Trophoblast cell (in vitro differentiated cells and primary cell): ENCODE data around the gene CCDC97.

Source experiments
- DNase-seq, 2 donors: peaks; one replicate each; pipeline ENCODE4 v3.0.0-alpha.2; 2016
- H2AFZ ChIP-seq: 2 replicates; pipeline ENCODE4 v1.6.1; 2013; ENCODE audit warnings: low read length, moderate library complexity, mild to moderate bottlenecking; ENCODE audit not compliant: insufficient read depth, poor library complexity
- H2AK5ac ChIP-seq: 2 replicates; pipeline ENCODE4 v1.6.1; 2013; ENCODE audit warnings: mild to moderate bottlenecking, low read length
- H2BK120ac ChIP-seq: 2 replicates; pipeline ENCODE4 v1.6.1; 2013; ENCODE audit warnings: low read length, mild to moderate bottlenecking, moderate library complexity; ENCODE audit not compliant: insufficient read depth, poor library complexity
- H2BK12ac ChIP-seq: 2 replicates; pipeline ENCODE4 v1.6.1; 2013; ENCODE audit warnings: mild to moderate bottlenecking, low read length, moderate library complexity
- H2BK5ac ChIP-seq: 2 replicates; pipeline ENCODE4 v1.6.1; 2013; ENCODE audit warnings: low read length, low read depth, moderate library complexity, mild to moderate bottlenecking; ENCODE audit not compliant: poor library complexity
- H3K14ac ChIP-seq: 2 replicates; pipeline ENCODE4 v1.6.1; 2013; ENCODE audit warnings: mild to moderate bottlenecking, low read length
- H3K18ac ChIP-seq: 2 replicates; pipeline ENCODE4 v1.6.1; 2013; ENCODE audit warnings: mild to moderate bottlenecking, low read length
- H3K23ac ChIP-seq: 2 replicates; pipeline ENCODE4 v1.6.1; 2013; ENCODE audit warnings: low read length
- H3K27ac ChIP-seq: 2 replicates; pipeline ENCODE4 v1.5.1; 2013; ENCODE audit warnings: low read depth, mild to moderate bottlenecking, inconsistent platforms, low read length, moderate library complexity
- H3K27me3 ChIP-seq: 2 replicates; pipeline ENCODE4 v1.6.1; 2013; ENCODE audit warnings: inconsistent platforms, mild to moderate bottlenecking, low read length, moderate library complexity; ENCODE audit not compliant: insufficient read depth
- H3K36me3 ChIP-seq, 2 experiments: 1 replicate in 1 of 2; 2 replicates in 1 of 2; pipeline ENCODE4 v1.6.1; 2013; ENCODE audit warnings: low read length in 2 of 2, mild to moderate bottlenecking in 2 of 2, moderate library complexity in 1 of 2; ENCODE audit not compliant: insufficient read depth in 2 of 2, control insufficient read depth in 1 of 2
- H3K4ac ChIP-seq: 2 replicates; pipeline ENCODE4 v1.6.1; 2013; ENCODE audit warnings: low read depth, mild to moderate bottlenecking, low read length, moderate library complexity
- H3K4me1 ChIP-seq, 2 experiments: 1 replicate in 1 of 2; 2 replicates in 1 of 2; pipeline ENCODE4 v1.6.1; 2013; ENCODE audit warnings: low read length in 2 of 2, mild to moderate bottlenecking in 2 of 2, moderate library complexity in 1 of 2; ENCODE audit not compliant: insufficient read depth in 2 of 2, control insufficient read depth in 1 of 2
- H3K4me2 ChIP-seq: 2 replicates; pipeline ENCODE4 v1.6.1; 2013; ENCODE audit warnings: inconsistent platforms, mild to moderate bottlenecking, low read length, moderate library complexity
- H3K4me3 ChIP-seq: 2 replicates; pipeline ENCODE4 v1.5.1; 2013; ENCODE audit warnings: mild to moderate bottlenecking, low read depth, low read length, inconsistent platforms
- H3K79me1 ChIP-seq: one replicate; pipeline ENCODE4 v1.6.1; 2013; ENCODE audit warnings: low read length
- H3K79me2 ChIP-seq: 2 replicates; pipeline ENCODE4 v1.6.1; 2013; ENCODE audit warnings: low read length, mild to moderate bottlenecking; ENCODE audit not compliant: control insufficient read depth, insufficient read depth, poor library complexity
- H3K9ac ChIP-seq: 2 replicates; pipeline ENCODE4 v1.6.1; 2013; ENCODE audit warnings: mild to moderate bottlenecking, low read length
- H3K9me3 ChIP-seq: 2 replicates; pipeline ENCODE4 v1.6.1; 2013; ENCODE audit warnings: low read depth, mild to moderate bottlenecking, control low read depth, inconsistent platforms, low read length; ENCODE audit not compliant: insufficient read depth
- H4K12ac ChIP-seq: 2 replicates; pipeline ENCODE4 v1.6.1; 2013; ENCODE audit warnings: low read depth, mild to moderate bottlenecking, low read length, moderate library complexity
- H4K8ac ChIP-seq: 2 replicates; pipeline ENCODE4 v1.6.1; 2013; ENCODE audit warnings: low read depth, mild to moderate bottlenecking, low read length, moderate library complexity
- H4K91ac ChIP-seq: one replicate; pipeline ENCODE4 v1.6.1; 2013; ENCODE audit warnings: low read depth, mild to moderate bottlenecking, low read length, moderate library complexity
- WGBS: extraction: QIAGEN DNeasy Blood & Tissue Kit; methylation state at CpG from one replicate; pipeline ENCODE4 v1.1.7; 2013; ENCODE audit warnings: missing lambda C conversion rate; ENCODE audit not compliant: insufficient read length, insufficient coverage; ENCODE audit errors: extremely low coverage; 5-methylcytosine and 5-hydroxymethylcytosine counted together

Gene CCDC97

GRCh38 chr19:41362143-41362847 lies 52.3 kb downstream of the CCDC97 start:
- Histone ChIP-seq H3K23ac (no peak overlapping the region), H3K4me1 (peaks cover 4 to 6% of the 10 kb centered on the region in 2 experiments), H3K79me2 (peaks cover 2% of the 10 kb centered on the region), H4K91ac (no peak overlapping the region), H4K8ac (no peak overlapping the region), H2BK12ac (no peak overlapping the region), H3K36me3 (no peaks in the 10 kb centered on the region), H4K12ac (no peak overlapping the region), H3K9ac (no peak overlapping the region), H2AK5ac (no peak overlapping the region), H3K14ac (no peak overlapping the region), H3K18ac (no peak overlapping the region), H3K4me2 (no peak overlapping the region), H3K9me3 (peaks cover 1% of the 10 kb centered on the region), H3K4ac (no peak overlapping the region), H2BK120ac (no peak overlapping the region), H3K27ac (no peak overlapping the region), H3K27me3 (no peaks in the 10 kb centered on the region), H3K4me3 (no peak overlapping the region), H2AFZ (no peak overlapping the region), H3K79me1 (peaks cover 8% of the 10 kb centered on the region), H2BK5ac (no peak overlapping the region)
- WGBS = no CpG with 5 or more reads among the region's 10 CpGs
- peak; percentile 61 to 78 for DNase-seq

GRCh38 chr19:41363371-41363752 lies 53.4 kb downstream of the CCDC97 start:
- no peaks in the 10 kb centered on the region for H3K36me3 ChIP-seq
- H3K79me2 ChIP-seq = peaks cover 2% of the 10 kb centered on the region
- peak overlapping the region; percentile 87 for H4K8ac ChIP-seq
- H3K9ac ChIP-seq = peak overlapping the region; percentile 36
- no peak for DNase-seq
- H3K14ac ChIP-seq = peak overlapping the region; percentile 55
- WGBS = no CpG with 5 or more reads among the region's 6 CpGs
- H3K23ac ChIP-seq = no peak overlapping the region
- peak overlapping the region; percentile 11 for H2AK5ac ChIP-seq
- H3K18ac ChIP-seq = peak overlapping the region; percentile 28
- H3K4me3 ChIP-seq = peak overlapping the region; percentile 56
- H2AFZ ChIP-seq = peak overlapping the region; percentile 90
- peaks cover 4 to 6% of the 10 kb centered on the region in 2 experiments for H3K4me1 ChIP-seq
- no peaks in the 10 kb centered on the region for H3K27me3 ChIP-seq
- H3K4ac ChIP-seq = no peak overlapping the region
- H2BK120ac ChIP-seq = peak overlapping the region; percentile 21
- H4K91ac ChIP-seq = peak overlapping the region; percentile 75
- peak overlapping the region; percentile 9 for H4K12ac ChIP-seq
- peaks cover 8% of the 10 kb centered on the region for H3K79me1 ChIP-seq
- no peak overlapping the region for H2BK12ac ChIP-seq
- no peak overlapping the region for H3K27ac ChIP-seq
- no peaks in the 10 kb centered on the region for H3K9me3 ChIP-seq
- H2BK5ac ChIP-seq = no peak overlapping the region
- H3K4me2 ChIP-seq = peak overlapping the region; percentile 83

GRCh38 chr19:41363753-41364523 lies 54.0 kb downstream of the CCDC97 start, which contains the start of gene B9D2:
Gene B9D2 (minus strand): TSS chr19:41364149. CDS start chr19:41363519, 630 bp downstream.
- Histone ChIP-seq H4K8ac (peak within 1 kb of the TSS; percentile 93), H4K91ac (peak within 1 kb of the TSS; percentile 84), H3K79me1 (peaks cover 8% of the 10 kb centered on the region), H2BK12ac (no peak within 1 kb of the TSS), H3K23ac (no peak within 1 kb of the TSS), H3K27me3 (no peaks in the 10 kb centered on the region), H3K36me3 (no peaks in the 10 kb centered on the region), H3K4ac (peak within 1 kb of the TSS; percentile 58), H3K18ac (peak within 1 kb of the TSS; percentile 81), H3K9ac (peak within 1 kb of the TSS; percentile 82), H3K4me3 (peak within 1 kb of the TSS; percentile 87), H2AK5ac (peak within 1 kb of the TSS; percentile 77), H2AFZ (peak within 1 kb of the TSS; percentile 90), H3K4me1 (peaks cover 4 to 6% of the 10 kb centered on the region in 2 experiments), H3K79me2 (peaks cover 2% of the 10 kb centered on the region), H3K27ac (peak within 1 kb of the TSS; percentile 90), H2BK120ac (peak within 1 kb of the TSS; percentile 48), H4K12ac (peak within 1 kb of the TSS; percentile 81), H2BK5ac (peak within 1 kb of the TSS; percentile 71), H3K4me2 (peak within 1 kb of the TSS; percentile 89), H3K14ac (peak within 1 kb of the TSS; percentile 76), H3K9me3 (no peaks in the 10 kb centered on the region)
- no CpG with 5 or more reads among the region's 56 CpGs for WGBS
- DNase-seq = peak; percentile 98 to 99

GRCh38 chr19:41364524-41365391 lies 54.8 kb downstream of the CCDC97 start:
- peak overlapping the region; percentile 82 for H3K9ac ChIP-seq
- peaks cover 8% of the 10 kb centered on the region for H3K79me1 ChIP-seq
- DNase-seq = peak in 1 of 2 donors; percentile 32

More at GRCh38 chr19:41364524-41365391, 54.8 kb downstream of the CCDC97 start:
- WGBS = no CpG with 5 or more reads among the region's 14 CpGs
- Histone ChIP-seq H3K23ac (no peak overlapping the region), H3K4ac (peak overlapping the region; percentile 7), H3K27ac (peak overlapping the region; percentile 48), H4K91ac (peak overlapping the region; percentile 47), H3K4me1 (peaks cover 4 to 6% of the 10 kb centered on the region in 2 experiments), H4K12ac (peak overlapping the region; percentile 45), H3K27me3 (no peaks in the 10 kb centered on the region), H3K14ac (peak overlapping the region; percentile 25), H4K8ac (peak overlapping the region; percentile 69), H2BK120ac (peak overlapping the region; percentile 48), H3K79me2 (peaks cover 2% of the 10 kb centered on the region), H2BK5ac (peak overlapping the region; percentile 43), H2BK12ac (no peak overlapping the region), H2AFZ (peak overlapping the region; percentile 27), H3K9me3 (no peaks in the 10 kb centered on the region), H3K18ac (peak overlapping the region; percentile 12), H3K4me2 (peak overlapping the region; percentile 89), H2AK5ac (peak overlapping the region; percentile 77), H3K4me3 (peak overlapping the region; percentile 72), H3K36me3 (no peaks in the 10 kb centered on the region)
